ENCODE measurements around the gene RNF224.
A peak's percentile ranks its signal among the peaks of the same experiment; 100 is the strongest.

The RNF224 gene

GRCh38 chr9:137227054-137227852 lies at the start of gene RNF224:
TSS of gene RNF224 (plus strand) at chr9:137227502. CDS start at chr9:137228336, 834 bp downstream.
- ATAC-seq, result peak; percentile 55
- peak; percentile 89 for DNase-seq

GRCh38 chr9:137178201-137178938 lies 48.9 kb upstream of the RNF224 start:
- no peak for ATAC-seq
- no peak for DNase-seq

GRCh38 chr9:137178939-137179630 lies 48.2 kb upstream of the RNF224 start:
- no peak for ATAC-seq
- no peak for DNase-seq

GRCh38 chr9:137179761-137180160 lies 47.5 kb upstream of the RNF224 start:
- ATAC-seq, result no peak

GRCh38 chr9:137180491-137180890 lies 46.8 kb upstream of the RNF224 start:
- ATAC-seq (no peak), DNase-seq (no peak)

More at GRCh38 chr9:137179761-137180160, 47.5 kb upstream of the RNF224 start:
- DNase-seq, result no peak

GRCh38 chr9:137181680-137182079 lies 45.6 kb upstream of the RNF224 start:
- ATAC-seq (no peak), DNase-seq (no peak)

- ATAC-seq (no peak), DNase-seq (no peak)
These were observed 44.5 kb upstream of the RNF224 start for GRCh38 chr9:137182836-137183235.

- no peak for ATAC-seq
These were observed 43.2 kb upstream of the RNF224 start for GRCh38 chr9:137183980-137184595.

GRCh38 chr9:137184881-137185660 lies 42.2 kb upstream of the RNF224 start:
- no peak for ATAC-seq
- DNase-seq, result no peak

More at GRCh38 chr9:137183980-137184595, 43.2 kb upstream of the RNF224 start:
- DNase-seq, result no peak

GRCh38 chr9:137185921-137186320 lies 41.4 kb upstream of the RNF224 start:
- no peak for ATAC-seq
- DNase-seq, result no peak

- ATAC-seq (no peak), DNase-seq (no peak)
These were observed 40.9 kb upstream of the RNF224 start for GRCh38 chr9:137186385-137186784.

- DNase-seq (no peak), ATAC-seq (no peak)
These were observed 39.9 kb upstream of the RNF224 start for GRCh38 chr9:137187386-137187785.

GRCh38 chr9:137188086-137188489 lies 39.2 kb upstream of the RNF224 start:
- no peak for DNase-seq
- ATAC-seq, result peak; percentile 1

GRCh38 chr9:137188490-137189296 lies 38.6 kb upstream of the RNF224 start, which contains the start of the genes ANAPC2 and SSNA1:
TSS of gene ANAPC2 (minus strand) at chr9:137188560. CDS start at chr9:137188532, 28 bp downstream.
TSS of gene SSNA1 (plus strand) at chr9:137188676. CDS start at chr9:137188727, 51 bp downstream.
- ATAC-seq (peak; percentile 82), DNase-seq (peak; percentile 97)

GRCh38 chr9:137189297-137190295 lies 37.7 kb upstream of the RNF224 start:
- no peak for ATAC-seq
- DNase-seq, result no peak

- ATAC-seq (no peak), DNase-seq (no peak)
These were observed 36.9 kb upstream of the RNF224 start for GRCh38 chr9:137190315-137190856.

- no peak for DNase-seq
- ATAC-seq, result no peak
These were observed 36.1 kb upstream of the RNF224 start for GRCh38 chr9:137191245-137191644.

GRCh38 chr9:137191691-137192447 lies 35.4 kb upstream of the RNF224 start:
- DNase-seq, result no peak

More at GRCh38 chr9:137191691-137192447, 35.4 kb upstream of the RNF224 start:
- ATAC-seq, result no peak
